ENCODE measurements around the gene ZBED3. TPM values are rescaled to one million over a fixed set of nuclear protein-coding genes. Genes with fewer than 3 reads are reported as not detected.
"Not testable (repeated sequence)": the region's sequence is repeated elsewhere in the genome, so short reads cannot be mapped to it uniquely, and the experiment has no call there.

Gene ZBED3
- total RNA-seq, 1 experiment from 2014 or later, result 14.8 TPM

DNA sequence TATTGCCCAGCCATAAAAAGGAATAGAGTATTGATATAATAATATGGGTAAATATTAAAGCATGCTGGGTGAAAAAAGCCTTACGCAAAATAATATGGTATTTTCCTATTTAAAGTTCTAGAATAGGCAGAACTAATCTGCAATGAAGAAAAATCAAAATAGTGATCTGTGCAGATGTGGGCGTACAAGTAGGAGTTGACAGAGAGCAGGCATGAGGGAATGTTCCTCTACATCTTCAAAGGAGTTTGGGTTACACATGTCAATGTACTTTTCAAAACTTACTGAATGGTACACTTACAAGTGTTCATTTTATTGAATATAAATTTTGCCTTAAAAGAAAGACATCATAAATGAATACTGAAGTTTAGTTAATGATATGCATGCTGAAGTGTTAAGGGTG is 33.0 kb upstream of the ZBED3 start:
- Mint-ChIP-seq H3K36me3 (ENCODE audit: insufficient read depth, unreplicated experiment) (peaks cover 4% of the 10 kb centered on the region), H3K4me1 (ENCODE audit: insufficient read depth, unreplicated experiment) (no peaks in the 10 kb centered on the region), H3K27me3 (ENCODE audit: insufficient read depth, unreplicated experiment) (no peaks in the 10 kb centered on the region), H3K9me3 (ENCODE audit: unreplicated experiment) (no peaks in the 10 kb centered on the region), H3K27ac (ENCODE audit: low read depth, unreplicated experiment) (no peak overlapping the region), H3K4me3 (ENCODE audit: unreplicated experiment) (no peak overlapping the region)
- intact Hi-C loops (cut with micrococcal nuclease), result no loop called here
- CTCF ChIA-PET, result no interaction called here
- DNase-seq (ENCODE audit: unreplicated experiment), result no peak
- BruUV-seq (replicated peaks), result no TSS peak
- TF ChIP-seq, protein P1, sequence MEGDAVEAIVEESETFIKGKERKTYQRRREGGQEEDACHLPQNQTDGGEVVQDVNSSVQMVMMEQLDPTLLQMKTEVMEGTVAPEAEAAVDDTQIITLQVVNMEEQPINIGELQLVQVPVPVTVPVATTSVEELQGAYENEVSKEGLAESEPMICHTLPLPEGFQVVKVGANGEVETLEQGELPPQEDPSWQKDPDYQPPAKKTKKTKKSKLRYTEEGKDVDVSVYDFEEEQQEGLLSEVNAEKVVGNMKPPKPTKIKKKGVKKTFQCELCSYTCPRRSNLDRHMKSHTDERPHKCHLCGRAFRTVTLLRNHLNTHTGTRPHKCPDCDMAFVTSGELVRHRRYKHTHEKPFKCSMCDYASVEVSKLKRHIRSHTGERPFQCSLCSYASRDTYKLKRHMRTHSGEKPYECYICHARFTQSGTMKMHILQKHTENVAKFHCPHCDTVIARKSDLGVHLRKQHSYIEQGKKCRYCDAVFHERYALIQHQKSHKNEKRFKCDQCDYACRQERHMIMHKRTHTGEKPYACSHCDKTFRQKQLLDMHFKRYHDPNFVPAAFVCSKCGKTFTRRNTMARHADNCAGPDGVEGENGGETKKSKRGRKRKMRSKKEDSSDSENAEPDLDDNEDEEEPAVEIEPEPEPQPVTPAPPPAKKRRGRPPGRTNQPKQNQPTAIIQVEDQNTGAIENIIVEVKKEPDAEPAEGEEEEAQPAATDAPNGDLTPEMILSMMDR (IDR thresholded peaks at IDR 0.05; ENCODE audit: unreplicated experiment), result no peak
- POLR2A ChIA-PET, result interaction anchor here (0.6 kb wide), 1 partner anchor 9 kb away, joined by 4 read pairs; no protein-coding TSS in a partner anchor

DNA sequence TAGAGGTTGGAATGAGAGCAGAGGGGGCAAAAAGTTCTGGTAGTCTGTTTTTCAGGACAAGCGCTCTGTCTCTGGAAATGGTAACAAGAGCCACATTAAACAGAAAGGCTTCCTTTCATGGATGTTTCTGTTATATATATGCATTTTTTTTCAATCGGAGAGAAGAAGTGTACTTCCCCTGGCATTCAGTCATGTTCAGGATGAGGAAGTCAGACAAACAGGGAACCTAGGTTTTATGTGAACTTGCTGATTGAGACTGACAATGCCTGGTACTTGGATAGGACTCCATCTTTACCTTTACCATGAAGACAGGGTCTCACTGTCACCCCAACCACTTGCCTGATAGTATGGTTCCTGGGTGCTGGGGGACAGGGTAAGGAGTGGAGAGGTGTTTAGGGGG is 30.1 kb upstream of the ZBED3 start:
- intact Hi-C loops (cut with micrococcal nuclease), result no loop called here
- POLR2A ChIA-PET, result no interaction called here

DNA sequence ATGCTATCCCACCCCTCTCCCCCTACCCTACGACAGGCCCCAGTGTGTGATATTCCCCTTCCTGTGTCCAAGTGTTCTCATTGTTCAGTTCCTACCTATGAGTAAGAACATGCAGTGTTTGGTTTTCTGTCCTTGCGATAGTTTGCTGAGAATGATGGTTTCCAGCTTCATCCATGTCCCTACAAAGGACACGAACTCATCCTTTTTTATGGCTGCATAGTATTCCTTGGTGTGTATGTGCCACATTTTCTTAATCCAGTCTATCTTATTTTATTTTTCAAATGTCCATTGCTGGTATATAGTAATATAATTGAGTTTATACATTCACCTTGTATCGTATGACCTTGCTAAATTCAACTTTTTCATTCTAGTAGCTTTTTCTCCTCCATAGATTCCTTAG is 19.9 kb upstream of the ZBED3 start:
- POLR2A ChIA-PET; H3K27me3 Mint-ChIP-seq (ENCODE audit: insufficient read depth, unreplicated experiment); CTCF ChIA-PET; DNase-seq (ENCODE audit: unreplicated experiment); BruUV-seq (replicated peaks); H3K27ac Mint-ChIP-seq (ENCODE audit: low read depth, unreplicated experiment); H3K36me3 Mint-ChIP-seq (ENCODE audit: insufficient read depth, unreplicated experiment); intact Hi-C loops (cut with micrococcal nuclease); H3K4me1 Mint-ChIP-seq (ENCODE audit: insufficient read depth, unreplicated experiment); H3K4me3 Mint-ChIP-seq (ENCODE audit: unreplicated experiment); H3K9me3 Mint-ChIP-seq (ENCODE audit: unreplicated experiment): not testable (repeated sequence)

More for the DNA sequence above, 30.1 kb upstream of the ZBED3 start:
- H3K9me3 Mint-ChIP-seq (ENCODE audit: unreplicated experiment), result no peaks in the 10 kb centered on the region
- CTCF ChIA-PET, result no interaction called here
- BruUV-seq (replicated peaks), result no TSS peak
- peaks cover 4% of the 10 kb centered on the region for H3K36me3 Mint-ChIP-seq (ENCODE audit: insufficient read depth, unreplicated experiment)
- no peak for DNase-seq (ENCODE audit: unreplicated experiment)
- H3K4me1 Mint-ChIP-seq (ENCODE audit: insufficient read depth, unreplicated experiment), result no peaks in the 10 kb centered on the region
- H3K4me3 Mint-ChIP-seq (ENCODE audit: unreplicated experiment), result no peak overlapping the region
- no peaks in the 10 kb centered on the region for H3K27me3 Mint-ChIP-seq (ENCODE audit: insufficient read depth, unreplicated experiment)
- no peak overlapping the region for H3K27ac Mint-ChIP-seq (ENCODE audit: low read depth, unreplicated experiment)
- TF ChIP-seq, protein P1 (IDR thresholded peaks at IDR 0.05; ENCODE audit: unreplicated experiment), result no peak

DNA sequence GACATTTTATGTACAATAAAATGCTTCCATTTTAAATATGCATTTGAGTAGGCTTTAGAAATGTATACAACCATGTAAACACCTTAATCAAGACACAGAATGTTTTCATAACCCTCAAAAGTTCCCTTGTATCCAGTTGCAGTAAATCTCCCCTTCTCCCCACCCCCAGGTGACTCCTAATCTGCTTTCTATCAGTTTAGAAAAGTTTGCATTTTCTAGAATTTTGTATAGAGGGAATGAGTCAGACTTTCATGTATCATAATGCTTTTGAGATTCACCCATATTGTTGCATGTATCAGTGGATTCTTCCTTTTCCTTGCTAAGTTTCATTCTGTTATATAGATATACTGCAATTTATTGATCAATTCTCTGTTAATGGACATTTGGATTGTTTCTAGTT is 17.7 kb upstream of the ZBED3 start:
- ChIA-PET POLR2A (no interaction called here), CTCF (interaction anchor here (0.7 kb wide), 1 partner anchor 9 kb away, joined by 3 read pairs; no protein-coding TSS in a partner anchor)
- Mint-ChIP-seq H3K27me3 (ENCODE audit: insufficient read depth, unreplicated experiment) (no peaks in the 10 kb centered on the region), H3K36me3 (ENCODE audit: insufficient read depth, unreplicated experiment) (no peaks in the 10 kb centered on the region), H3K4me3 (ENCODE audit: unreplicated experiment) (no peak overlapping the region), H3K27ac (ENCODE audit: low read depth, unreplicated experiment) (no peak overlapping the region), H3K4me1 (ENCODE audit: insufficient read depth, unreplicated experiment) (peaks cover 7% of the 10 kb centered on the region), H3K9me3 (ENCODE audit: unreplicated experiment) (no peaks in the 10 kb centered on the region)
- intact Hi-C loops (cut with micrococcal nuclease), result no loop called here
- BruUV-seq (replicated peaks), result no TSS peak
- DNase-seq (ENCODE audit: unreplicated experiment), result no peak
- TF ChIP-seq, protein P1 (IDR thresholded peaks at IDR 0.05; ENCODE audit: unreplicated experiment), result no peak

DNA sequence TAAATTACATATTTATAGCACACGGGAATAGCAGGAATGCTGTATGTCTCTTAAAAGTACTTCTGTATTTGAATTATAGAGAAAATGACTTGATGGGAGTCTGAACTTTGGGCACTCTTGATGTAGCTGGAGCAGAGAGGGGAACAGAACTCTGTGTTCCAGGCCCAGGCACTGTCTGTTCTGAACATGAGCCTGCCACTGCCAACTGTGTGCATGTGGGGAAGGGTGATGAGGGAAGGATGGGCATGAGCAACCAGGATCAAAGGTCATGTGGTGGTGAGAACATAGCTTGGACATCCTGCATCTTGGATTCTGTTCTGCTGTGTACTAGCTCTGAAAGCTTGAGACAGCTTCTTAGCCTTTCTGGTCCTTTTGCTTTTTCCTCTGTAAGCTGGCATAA is 16.4 kb upstream of the ZBED3 start:
- Mint-ChIP-seq H3K9me3 (ENCODE audit: unreplicated experiment) (no peaks in the 10 kb centered on the region), H3K4me1 (ENCODE audit: insufficient read depth, unreplicated experiment) (peaks cover 7% of the 10 kb centered on the region), H3K27me3 (ENCODE audit: insufficient read depth, unreplicated experiment) (no peaks in the 10 kb centered on the region), H3K4me3 (ENCODE audit: unreplicated experiment) (no peak overlapping the region), H3K36me3 (ENCODE audit: insufficient read depth, unreplicated experiment) (no peaks in the 10 kb centered on the region), H3K27ac (ENCODE audit: low read depth, unreplicated experiment) (no peak overlapping the region)
- BruUV-seq (replicated peaks), result no TSS peak
- DNase-seq (ENCODE audit: unreplicated experiment), result no peak
- ChIA-PET CTCF (no interaction called here), POLR2A (interaction anchor here (0.6 to 2.4 kb wide), 4 partner anchors 16 to 309 kb away, joined by 3 to 7 read pairs (median 6); no protein-coding TSS in a partner anchor)
- TF ChIP-seq, protein P1 (IDR thresholded peaks at IDR 0.05; ENCODE audit: unreplicated experiment), result no peak
- intact Hi-C loops (cut with micrococcal nuclease), result no loop called here
